Lung (tissue), 12 donors: ENCODE results near the gene FBXO41. TPM values are rescaled to one million over a fixed set of nuclear protein-coding genes. Genes with fewer than 3 reads are reported as not detected.

Experiments
- ATAC-seq: fragments of 200-7000 bp; cut with Tn5 transposase; one replicate; pipeline ENCODE4 v1.9.1; 2020; ENCODE audit warnings: moderate number of reproducible peaks; ENCODE audit not compliant: insufficient read depth, low FRiP score
- DNase-seq, 3 donors: peaks; one replicate each; pipeline ENCODE4 v3.0.0-alpha.2; 2013 to 2017
- H3K27ac ChIP-seq, 2 donors: one replicate each; pipeline ENCODE4 v1.5.1; 2013; ENCODE audit warnings: mild to moderate bottlenecking in 2 of 2, moderate library complexity in 2 of 2, control low read depth in 1 of 2, inconsistent platforms in 1 of 2, low read depth in 1 of 2, low read length in 1 of 2
- H3K27me3 ChIP-seq, 3 donors: one replicate each; pipeline ENCODE4 v1.5.1; 2013; ENCODE audit warnings: low read length in 2 of 3; ENCODE audit not compliant: control insufficient read depth in 3 of 3, insufficient read depth in 3 of 3
- H3K36me3 ChIP-seq, 4 donors: one replicate each; pipeline ENCODE4 v1.5.1; 2013; ENCODE audit warnings: low read length in 4 of 4, mild to moderate bottlenecking in 1 of 4, moderate library complexity in 1 of 4; ENCODE audit not compliant: control insufficient read depth in 4 of 4, insufficient read depth in 4 of 4
- H3K4me1 ChIP-seq, 5 donors: one replicate each; pipeline ENCODE4 v1.5.1; 2013; ENCODE audit warnings: low read length in 5 of 5, mild to moderate bottlenecking in 2 of 5, moderate library complexity in 1 of 5; ENCODE audit not compliant: control insufficient read depth in 5 of 5, insufficient read depth in 5 of 5
- H3K4me3 ChIP-seq: one replicate; pipeline ENCODE4 v1.5.1; 2013; ENCODE audit warnings: mild to moderate bottlenecking, control low read depth, moderate library complexity
- H3K9ac ChIP-seq, 2 donors: one replicate each; pipeline ENCODE4 v1.5.1; 2013; ENCODE audit warnings: low read length in 2 of 2, control low read depth in 1 of 2; ENCODE audit not compliant: insufficient read depth in 1 of 2
- H3K9me3 ChIP-seq, 4 donors: one replicate each; pipeline ENCODE4 v1.5.1; 2013; ENCODE audit warnings: low read length in 3 of 4, mild to moderate bottlenecking in 1 of 4, moderate library complexity in 1 of 4; ENCODE audit not compliant: control insufficient read depth in 4 of 4, insufficient read depth in 3 of 4
- CTCF ChIP-seq: IDR thresholded peaks from 2 replicates; pipeline ENCODE4 v1.5.1; 2012; ENCODE audit warnings: mild to moderate bottlenecking; ENCODE audit errors: control extremely low read depth, extremely low read depth
- WGBS, 2 donors: extraction: QIAGEN DNeasy Blood & Tissue Kit; methylation state at CpG; one replicate each; pipeline ENCODE4 v1.1.7; 2013; 5-methylcytosine and 5-hydroxymethylcytosine counted together
- polyA plus RNA-seq, 2 donors: library from polyadenylated mRNA; stranded (reverse); fragments of 200-250 nt; gene quantifications; one replicate each; pipeline ENCODE4 v1.2.1, GENCODE V29; 2013
- total RNA-seq, 2 donors: library from RNA; depleted of rRNA in 1 of 2; stranded (reverse); fragments of >200 nt in 1 of 2; gene quantifications; one replicate each; pipeline ENCODE4 v1.2.1, GENCODE V29; 2014 to 2021
- donor health status: control.
- donor health status: control.
- donor health status: Bipolar disorder and iron deficiency.
- donor health status: healthy.
- donor health status: DM: yes; HTN: yes; CAD: no.

FBXO41 gene
- total and polyA plus RNA-seq, 4 donors = 0.93 to 5.0 (median 1.7) TPM

GRCh38 chr2:73291093-73291460 lies 6.8 kb upstream of the FBXO41 start:
- 3 to 4% methylated on average over 33 to 34 of the region's 34 CpGs for WGBS, 2 donors
- Histone ChIP-seq H3K9me3 (peaks cover 0 to 15% (median 0%) of the 10 kb centered on the region in 4 donors), H3K27me3 (peaks cover 32 to 82% (median 53%) of the 10 kb centered on the region in 3 donors), H3K4me1 (peaks cover 0 to 19% (median 0%) of the 10 kb centered on the region in 5 donors), H3K4me3 (no peak overlapping the region), H3K27ac (no peak overlapping the region), H3K36me3 (no peaks in the 10 kb centered on the region), H3K9ac (no peak overlapping the region)
- peak; percentile 81 to 85 (median 82) for DNase-seq
- no peak for TF ChIP-seq CTCF
- no peak for ATAC-seq

- H3K27ac ChIP-seq = no peak overlapping the region
- H3K27me3 ChIP-seq = peaks cover 32 to 82% (median 47%) of the 10 kb centered on the region in 3 donors
- TF ChIP-seq CTCF = no peak
- 59 to 62% methylated on average over 6 of the region's 6 CpGs for WGBS, 2 donors
- H3K9me3 ChIP-seq = peaks cover 0 to 16% (median 0%) of the 10 kb centered on the region in 4 donors
- ATAC-seq (no peak), DNase-seq (peak in 1 of 3 donors; percentile 14)
- H3K36me3 ChIP-seq = no peaks in the 10 kb centered on the region
- peaks cover 0 to 19% (median 0%) of the 10 kb centered on the region in 5 donors for H3K4me1 ChIP-seq
- H3K4me3 ChIP-seq = no peak overlapping the region
- H3K9ac ChIP-seq = no peak overlapping the region
These were observed 6.0 kb upstream of the FBXO41 start for GRCh38 chr2:73290049-73290839.

GRCh38 chr2:73289304-73289703 lies 5.0 kb upstream of the FBXO41 start:
- Histone ChIP-seq H3K36me3 (no peaks in the 10 kb centered on the region), H3K9me3 (peaks cover 0 to 16% (median 0%) of the 10 kb centered on the region in 4 donors), H3K4me1 (peaks cover 0 to 20% (median 0%) of the 10 kb centered on the region in 5 donors), H3K27me3 (peaks cover 32 to 80% (median 38%) of the 10 kb centered on the region in 3 donors), H3K9ac (no peak overlapping the region), H3K4me3 (no peak overlapping the region), H3K27ac (no peak overlapping the region)
- no peak for ATAC-seq
- no peak for TF ChIP-seq CTCF
- no peak for DNase-seq
